ENCODE data around the gene TSPEAR.
A peak's percentile ranks its signal among the peaks of the same experiment; 100 is the strongest.

TSPEAR gene

GRCh38 chr21:44513389-44514217, 197.8 kb downstream of the TSPEAR start:
- no peak overlapping the region for H3K27ac ChIP-seq (ENCODE audit: low read depth, low read length)

GRCh38 chr21:44512496-44513388, 198.6 kb downstream of the TSPEAR start:
- Histone ChIP-seq H3K9me3 (ENCODE audit: control insufficient read depth, insufficient read depth, low read length) (no peaks in the 10 kb centered on the region), H3K27ac (ENCODE audit: low read depth, low read length) (no peak overlapping the region), H3K9ac (ENCODE audit: low read depth, low read length) (no peak overlapping the region), H3K4me1 (ENCODE audit: control insufficient read depth, insufficient read depth, low read length) (no peaks in the 10 kb centered on the region), H3K36me3 (ENCODE audit: control insufficient read depth, insufficient read depth, low read length) (no peaks in the 10 kb centered on the region), H3K4me3 (ENCODE audit: low read depth, low read length) (no peak overlapping the region), H3K27me3 (ENCODE audit: control insufficient read depth, insufficient read depth, low read length) (no peaks in the 10 kb centered on the region)

More at GRCh38 chr21:44513389-44514217, 197.8 kb downstream of the TSPEAR start:
- H3K4me1 ChIP-seq (ENCODE audit: control insufficient read depth, insufficient read depth, low read length), result no peaks in the 10 kb centered on the region
- no peak overlapping the region for H3K9ac ChIP-seq (ENCODE audit: low read depth, low read length)
- no peaks in the 10 kb centered on the region for H3K36me3 ChIP-seq (ENCODE audit: control insufficient read depth, insufficient read depth, low read length)
- no peaks in the 10 kb centered on the region for H3K9me3 ChIP-seq (ENCODE audit: control insufficient read depth, insufficient read depth, low read length)
- no peaks in the 10 kb centered on the region for H3K27me3 ChIP-seq (ENCODE audit: control insufficient read depth, insufficient read depth, low read length)
- no peak overlapping the region for H3K4me3 ChIP-seq (ENCODE audit: low read depth, low read length)

- Histone ChIP-seq H3K27me3 (ENCODE audit: control insufficient read depth, insufficient read depth, low read length) (no peaks in the 10 kb centered on the region), H3K4me3 (ENCODE audit: low read depth, low read length) (no peak overlapping the region), H3K36me3 (ENCODE audit: control insufficient read depth, insufficient read depth, low read length) (no peaks in the 10 kb centered on the region), H3K27ac (ENCODE audit: low read depth, low read length) (no peak overlapping the region), H3K9ac (ENCODE audit: low read depth, low read length) (no peak overlapping the region), H3K4me1 (ENCODE audit: control insufficient read depth, insufficient read depth, low read length) (no peaks in the 10 kb centered on the region), H3K9me3 (ENCODE audit: control insufficient read depth, insufficient read depth, low read length) (no peaks in the 10 kb centered on the region)
These were observed 199.5 kb downstream of the TSPEAR start for GRCh38 chr21:44511938-44512275.

- H3K27me3 ChIP-seq (ENCODE audit: control insufficient read depth, insufficient read depth, low read length), result no peaks in the 10 kb centered on the region
- H3K36me3 ChIP-seq (ENCODE audit: control insufficient read depth, insufficient read depth, low read length), result no peaks in the 10 kb centered on the region
- H3K4me3 ChIP-seq (ENCODE audit: low read depth, low read length), result no peak overlapping the region
- no peak overlapping the region for H3K9ac ChIP-seq (ENCODE audit: low read depth, low read length)
- H3K27ac ChIP-seq (ENCODE audit: low read depth, low read length), result no peak overlapping the region
- H3K9me3 ChIP-seq (ENCODE audit: control insufficient read depth, insufficient read depth, low read length), result no peaks in the 10 kb centered on the region
- H3K4me1 ChIP-seq (ENCODE audit: control insufficient read depth, insufficient read depth, low read length), result no peaks in the 10 kb centered on the region
These were observed 200.0 kb downstream of the TSPEAR start for GRCh38 chr21:44511219-44511937.

- Histone ChIP-seq H3K27me3 (ENCODE audit: control insufficient read depth, insufficient read depth, low read length) (no peaks in the 10 kb centered on the region), H3K36me3 (ENCODE audit: control insufficient read depth, insufficient read depth, low read length) (no peaks in the 10 kb centered on the region), H3K4me3 (ENCODE audit: low read depth, low read length) (peak overlapping the region; percentile 61), H3K4me1 (ENCODE audit: control insufficient read depth, insufficient read depth, low read length) (no peaks in the 10 kb centered on the region), H3K9me3 (ENCODE audit: control insufficient read depth, insufficient read depth, low read length) (no peaks in the 10 kb centered on the region), H3K9ac (ENCODE audit: low read depth, low read length) (no peak overlapping the region), H3K27ac (ENCODE audit: low read depth, low read length) (no peak overlapping the region)
These were observed 200.7 kb downstream of the TSPEAR start for GRCh38 chr21:44510508-44511218.

GRCh38 chr21:44510109-44510507, 201.3 kb downstream of the TSPEAR start:
- Histone ChIP-seq H3K4me3 (ENCODE audit: low read depth, low read length) (no peak overlapping the region), H3K9ac (ENCODE audit: low read depth, low read length) (no peak overlapping the region), H3K27me3 (ENCODE audit: control insufficient read depth, insufficient read depth, low read length) (no peaks in the 10 kb centered on the region), H3K4me1 (ENCODE audit: control insufficient read depth, insufficient read depth, low read length) (no peaks in the 10 kb centered on the region), H3K27ac (ENCODE audit: low read depth, low read length) (no peak overlapping the region), H3K36me3 (ENCODE audit: control insufficient read depth, insufficient read depth, low read length) (no peaks in the 10 kb centered on the region), H3K9me3 (ENCODE audit: control insufficient read depth, insufficient read depth, low read length) (no peaks in the 10 kb centered on the region)

- Histone ChIP-seq H3K4me1 (ENCODE audit: control insufficient read depth, insufficient read depth, low read length) (no peaks in the 10 kb centered on the region), H3K9me3 (ENCODE audit: control insufficient read depth, insufficient read depth, low read length) (no peaks in the 10 kb centered on the region), H3K36me3 (ENCODE audit: control insufficient read depth, insufficient read depth, low read length) (no peaks in the 10 kb centered on the region), H3K9ac (ENCODE audit: low read depth, low read length) (no peak overlapping the region), H3K27ac (ENCODE audit: low read depth, low read length) (no peak overlapping the region), H3K4me3 (ENCODE audit: low read depth, low read length) (no peak overlapping the region), H3K27me3 (ENCODE audit: control insufficient read depth, insufficient read depth, low read length) (no peaks in the 10 kb centered on the region)
These were observed 201.8 kb downstream of the TSPEAR start for GRCh38 chr21:44509539-44509938.

GRCh38 chr21:44508711-44509445, 202.5 kb downstream of the TSPEAR start:
- Histone ChIP-seq H3K4me3 (ENCODE audit: low read depth, low read length) (no peak overlapping the region), H3K9ac (ENCODE audit: low read depth, low read length) (no peak overlapping the region), H3K27ac (ENCODE audit: low read depth, low read length) (no peak overlapping the region), H3K27me3 (ENCODE audit: control insufficient read depth, insufficient read depth, low read length) (no peaks in the 10 kb centered on the region), H3K36me3 (ENCODE audit: control insufficient read depth, insufficient read depth, low read length) (no peaks in the 10 kb centered on the region), H3K9me3 (ENCODE audit: control insufficient read depth, insufficient read depth, low read length) (no peaks in the 10 kb centered on the region), H3K4me1 (ENCODE audit: control insufficient read depth, insufficient read depth, low read length) (no peaks in the 10 kb centered on the region)

- Histone ChIP-seq H3K9ac (ENCODE audit: low read depth, low read length) (no peak overlapping the region), H3K4me3 (ENCODE audit: low read depth, low read length) (no peak overlapping the region), H3K36me3 (ENCODE audit: control insufficient read depth, insufficient read depth, low read length) (no peaks in the 10 kb centered on the region), H3K27ac (ENCODE audit: low read depth, low read length) (no peak overlapping the region), H3K27me3 (ENCODE audit: control insufficient read depth, insufficient read depth, low read length) (no peaks in the 10 kb centered on the region), H3K9me3 (ENCODE audit: control insufficient read depth, insufficient read depth, low read length) (no peaks in the 10 kb centered on the region), H3K4me1 (ENCODE audit: control insufficient read depth, insufficient read depth, low read length) (no peaks in the 10 kb centered on the region)
These were observed 203.0 kb downstream of the TSPEAR start for GRCh38 chr21:44508426-44508710.

Data from HUES48 (cell line).